Endodermal cell (in vitro differentiated cells): ENCODE results near the gene PYGB. TPM values are rescaled to one million over a fixed set of nuclear protein-coding genes. Genes with fewer than 3 reads are reported as not detected.
A peak's percentile ranks its signal among the peaks of the same experiment; 100 is the strongest.
"Not testable (repeated sequence)": the region's sequence is repeated elsewhere in the genome, so short reads cannot be mapped to it uniquely, and the experiment has no call there.

Experiments
- DNase-seq: peaks from one replicate; pipeline ENCODE4 v3.0.0-alpha.2; 2017
- H3K27ac ChIP-seq: 2 replicates; pipeline ENCODE4 v1.5.1; 2013; ENCODE audit warnings: mild to moderate bottlenecking, low read depth, low read length, moderate library complexity
- H3K27me3 ChIP-seq: 2 replicates; pipeline ENCODE4 v1.6.1; 2013; ENCODE audit warnings: mild to moderate bottlenecking, low read length, moderate library complexity; ENCODE audit not compliant: insufficient read depth, control insufficient read depth, poor library complexity, severe bottlenecking
- H3K36me3 ChIP-seq: 2 replicates; pipeline ENCODE4 v1.7.0; 2013; ENCODE audit warnings: mild to moderate bottlenecking, low read length, moderate library complexity; ENCODE audit not compliant: control insufficient read depth, insufficient read depth
- H3K4me1 ChIP-seq: one replicate; pipeline ENCODE4 v1.7.0; 2013; ENCODE audit warnings: low read length; ENCODE audit not compliant: control insufficient read depth, insufficient read depth
- H3K4me3 ChIP-seq: 2 replicates; pipeline ENCODE4 v1.5.1; 2013; ENCODE audit warnings: mild to moderate bottlenecking, low read length, moderate library complexity
- H3K9ac ChIP-seq: 2 replicates; pipeline ENCODE4 v1.6.1; 2013; ENCODE audit warnings: mild to moderate bottlenecking, low read length, moderate library complexity; ENCODE audit not compliant: poor library complexity, severe bottlenecking; ENCODE audit errors: extremely low read depth
- H3K9me3 ChIP-seq: 2 replicates; pipeline ENCODE4 v1.6.1; 2013; ENCODE audit warnings: mild to moderate bottlenecking, low read length, moderate library complexity; ENCODE audit not compliant: control insufficient read depth
- H3K27ac Mint-ChIP-seq: 2 replicates; pipeline ENCODE4 v1.8.0; 2020; ENCODE audit warnings: mixed read lengths
- H3K27me3 Mint-ChIP-seq: 2 replicates; pipeline ENCODE4 v1.8.0; 2021; ENCODE audit warnings: mild to moderate bottlenecking, mixed read lengths; ENCODE audit not compliant: insufficient read depth
- H3K36me3 Mint-ChIP-seq: 2 replicates; pipeline ENCODE4 v1.8.0; 2020; ENCODE audit warnings: low read depth, mixed read lengths
- H3K4me1 Mint-ChIP-seq: 2 replicates; pipeline ENCODE4 v1.8.0; 2020; ENCODE audit warnings: mixed read lengths
- H3K4me3 Mint-ChIP-seq: 2 replicates; pipeline ENCODE4 v1.8.0; 2020; ENCODE audit warnings: mild to moderate bottlenecking, moderate library complexity, mixed read lengths
- H3K9me3 Mint-ChIP-seq: 2 replicates; pipeline ENCODE4 v1.8.0; 2020; ENCODE audit warnings: mild to moderate bottlenecking, mixed read lengths
- whole genome bisulfite sequencing, 2 experiments: methylation state at CpG; one replicate each; pipeline versions ENCODE4 v1.1.5 to v1.1.7; 2013; ENCODE audit warnings: missing lambda C conversion rate in 2 of 2, mixed read lengths in 1 of 2; ENCODE audit not compliant: insufficient coverage in 1 of 2, insufficient read length in 1 of 2; 5-methylcytosine and 5-hydroxymethylcytosine counted together
- total RNA-seq, 2 donors: library from RNA; stranded (reverse); fragmentation: NEBNext Ultra II Directional in 1 of 2; extraction: Animal tissue kit (Norgen Biotek cat#: 25700) in 1 of 2; gene quantifications; 2 replicates in 1 of 2; 3 replicates in 1 of 2; pipeline ENCODE4 v1.2.1, GENCODE V29; 2021
- TF ChIP-seq, protein P1 (sequence below): fragments of 200-600 bp; sonication (generic); conservative IDR thresholded peaks from 2 replicates; pipeline ENCODE4 v1.5.0; 2021; ENCODE audit warnings: antibody characterized with exemption, mild to moderate bottlenecking

Gene PYGB
- total RNA-seq, 2 donors from 2014 or later, result 59.3 to 66.8 TPM

DNA sequence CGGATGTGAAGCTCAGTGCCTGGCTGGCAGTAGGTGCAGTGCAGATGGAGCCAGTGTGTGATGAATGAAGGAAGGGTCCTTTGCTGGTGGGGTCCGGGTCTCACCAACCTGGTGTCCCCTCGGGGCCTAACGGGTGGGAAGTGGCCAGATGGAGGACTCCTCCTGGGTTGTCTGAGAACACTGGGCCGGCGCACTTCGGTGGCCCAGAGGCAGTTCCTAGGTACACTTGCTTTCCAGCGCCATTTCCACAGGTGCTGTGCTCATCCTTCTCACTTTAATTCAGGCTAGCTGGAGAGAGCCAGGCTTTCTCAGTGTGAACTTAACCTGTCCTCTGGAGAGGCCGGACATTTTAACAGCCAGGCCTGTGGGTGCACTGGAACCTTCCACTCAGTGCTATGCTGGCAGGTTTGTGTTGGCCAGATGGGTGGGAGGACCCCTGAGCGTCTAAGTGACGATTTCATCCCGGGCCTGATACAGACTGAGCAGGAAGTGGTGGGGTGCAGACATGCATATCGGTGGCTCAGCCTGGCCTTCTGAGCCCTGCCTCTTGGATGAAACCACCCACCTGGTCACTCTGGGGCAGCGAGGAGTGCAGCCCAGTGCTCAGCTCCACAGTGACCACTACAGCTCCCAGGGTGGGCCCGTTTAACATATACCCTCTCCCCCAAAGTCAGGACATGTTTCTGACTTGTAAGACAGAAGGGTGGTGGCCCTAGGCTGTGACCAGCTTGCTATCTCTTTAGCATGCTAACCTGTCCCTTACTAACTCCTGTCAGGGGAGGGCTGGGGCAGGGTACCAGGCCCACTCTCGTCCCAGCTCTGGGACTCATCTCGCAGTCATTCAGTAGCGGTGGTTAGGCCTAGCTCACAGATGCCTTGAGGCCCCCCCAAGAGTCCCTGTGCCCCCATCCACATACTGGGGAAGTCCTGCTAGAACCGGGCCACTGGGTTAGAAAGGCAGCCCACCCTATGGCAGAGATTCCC, 8.2 kb upstream of the PYGB start:
- peak; percentile 32 for DNase-seq
- no peaks in the 10 kb centered on the region for H3K36me3 ChIP-seq
- no peak overlapping the region for H3K9ac ChIP-seq
- Mint-ChIP-seq H3K36me3 (no peaks in the 10 kb centered on the region), H3K27ac (no peak overlapping the region), H3K4me1 (peaks cover 31% of the 10 kb centered on the region), H3K4me3 (no peak overlapping the region), H3K27me3 (peaks cover 10% of the 10 kb centered on the region), H3K9me3 (peaks cover 5% of the 10 kb centered on the region)
- H3K27ac ChIP-seq, result no peak overlapping the region
- H3K27me3 ChIP-seq, result no peaks in the 10 kb centered on the region
- peaks cover 10% of the 10 kb centered on the region for H3K9me3 ChIP-seq
- 94 to 97% methylated on average over 14 to 19 of the region's 19 CpGs for WGBS, 2 experiments
- H3K4me1 ChIP-seq, result peaks cover 2% of the 10 kb centered on the region
- H3K4me3 ChIP-seq, result no peak overlapping the region
- TF ChIP-seq, protein P1, sequence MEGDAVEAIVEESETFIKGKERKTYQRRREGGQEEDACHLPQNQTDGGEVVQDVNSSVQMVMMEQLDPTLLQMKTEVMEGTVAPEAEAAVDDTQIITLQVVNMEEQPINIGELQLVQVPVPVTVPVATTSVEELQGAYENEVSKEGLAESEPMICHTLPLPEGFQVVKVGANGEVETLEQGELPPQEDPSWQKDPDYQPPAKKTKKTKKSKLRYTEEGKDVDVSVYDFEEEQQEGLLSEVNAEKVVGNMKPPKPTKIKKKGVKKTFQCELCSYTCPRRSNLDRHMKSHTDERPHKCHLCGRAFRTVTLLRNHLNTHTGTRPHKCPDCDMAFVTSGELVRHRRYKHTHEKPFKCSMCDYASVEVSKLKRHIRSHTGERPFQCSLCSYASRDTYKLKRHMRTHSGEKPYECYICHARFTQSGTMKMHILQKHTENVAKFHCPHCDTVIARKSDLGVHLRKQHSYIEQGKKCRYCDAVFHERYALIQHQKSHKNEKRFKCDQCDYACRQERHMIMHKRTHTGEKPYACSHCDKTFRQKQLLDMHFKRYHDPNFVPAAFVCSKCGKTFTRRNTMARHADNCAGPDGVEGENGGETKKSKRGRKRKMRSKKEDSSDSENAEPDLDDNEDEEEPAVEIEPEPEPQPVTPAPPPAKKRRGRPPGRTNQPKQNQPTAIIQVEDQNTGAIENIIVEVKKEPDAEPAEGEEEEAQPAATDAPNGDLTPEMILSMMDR, result no peak

GRCh38 chr20:25240851-25241658, 6.8 kb upstream of the PYGB start:
- 57 to 62% methylated on average over 5 to 9 of the region's 9 CpGs for WGBS, 2 experiments
- H3K9me3 ChIP-seq, result peaks cover 10% of the 10 kb centered on the region
- H3K4me3 ChIP-seq, H3K9me3 Mint-ChIP-seq, H3K27me3 Mint-ChIP-seq, H3K36me3 ChIP-seq, H3K27me3 ChIP-seq, H3K27ac ChIP-seq, H3K4me1 ChIP-seq, H3K4me3 Mint-ChIP-seq, H3K9ac ChIP-seq, H3K36me3 Mint-ChIP-seq: not testable (repeated sequence)
- peak; percentile 43 for DNase-seq
- H3K4me1 Mint-ChIP-seq, result peaks cover 29% of the 10 kb centered on the region
- peak overlapping the region; percentile 74 for H3K27ac Mint-ChIP-seq

GRCh38 chr20:25241659-25241955, 6.3 kb upstream of the PYGB start:
- H3K4me1 ChIP-seq, DNase-seq, H3K36me3 ChIP-seq, H3K27ac ChIP-seq, H3K4me3 Mint-ChIP-seq, H3K9ac ChIP-seq, H3K27me3 ChIP-seq, H3K36me3 Mint-ChIP-seq, H3K4me3 ChIP-seq, H3K9me3 Mint-ChIP-seq: not testable (repeated sequence)
- peaks cover 32% of the 10 kb centered on the region for H3K4me1 Mint-ChIP-seq
- H3K27ac Mint-ChIP-seq, result peak overlapping the region; percentile 74
- peaks cover 13% of the 10 kb centered on the region for H3K27me3 Mint-ChIP-seq
- 52% methylated on average over 3 of the region's 4 CpGs; no CpG with 5 or more reads in 1 of the 2 experiments for WGBS, 2 experiments
- peaks cover 10% of the 10 kb centered on the region for H3K9me3 ChIP-seq

GRCh38 chr20:25242231-25242630, 5.7 kb upstream of the PYGB start:
- 85% methylated on average over 10 of the region's 10 CpGs for WGBS, 2 experiments
- H3K27ac Mint-ChIP-seq, result no peak overlapping the region
- no peak overlapping the region for H3K4me3 Mint-ChIP-seq

More at GRCh38 chr20:25242231-25242630, 5.7 kb upstream of the PYGB start:
- H3K4me3 ChIP-seq, result no peak overlapping the region
- no peaks in the 10 kb centered on the region for H3K27me3 ChIP-seq
- H3K9me3 Mint-ChIP-seq, result peaks cover 5% of the 10 kb centered on the region
- peaks cover 15% of the 10 kb centered on the region for H3K27me3 Mint-ChIP-seq
- DNase-seq, result peak; percentile 26
- H3K4me1 ChIP-seq, result no peaks in the 10 kb centered on the region
- peaks cover 35% of the 10 kb centered on the region for H3K4me1 Mint-ChIP-seq
- no peaks in the 10 kb centered on the region for H3K36me3 ChIP-seq
- no peaks in the 10 kb centered on the region for H3K36me3 Mint-ChIP-seq
- no peak overlapping the region for H3K27ac ChIP-seq
- TF ChIP-seq, protein P1, result no peak
- peaks cover 10% of the 10 kb centered on the region for H3K9me3 ChIP-seq
- no peak overlapping the region for H3K9ac ChIP-seq
